HG03139 (cell line): ENCODE data around the gene NRXN2.

Experiments used
- ATAC-seq: cut with Tn5 transposase; IDR thresholded peaks from one replicate; pipeline ENCODE4 v1.9.1; 2021; ENCODE audit not compliant: unreplicated experiment

NRXN2 gene

DNA sequence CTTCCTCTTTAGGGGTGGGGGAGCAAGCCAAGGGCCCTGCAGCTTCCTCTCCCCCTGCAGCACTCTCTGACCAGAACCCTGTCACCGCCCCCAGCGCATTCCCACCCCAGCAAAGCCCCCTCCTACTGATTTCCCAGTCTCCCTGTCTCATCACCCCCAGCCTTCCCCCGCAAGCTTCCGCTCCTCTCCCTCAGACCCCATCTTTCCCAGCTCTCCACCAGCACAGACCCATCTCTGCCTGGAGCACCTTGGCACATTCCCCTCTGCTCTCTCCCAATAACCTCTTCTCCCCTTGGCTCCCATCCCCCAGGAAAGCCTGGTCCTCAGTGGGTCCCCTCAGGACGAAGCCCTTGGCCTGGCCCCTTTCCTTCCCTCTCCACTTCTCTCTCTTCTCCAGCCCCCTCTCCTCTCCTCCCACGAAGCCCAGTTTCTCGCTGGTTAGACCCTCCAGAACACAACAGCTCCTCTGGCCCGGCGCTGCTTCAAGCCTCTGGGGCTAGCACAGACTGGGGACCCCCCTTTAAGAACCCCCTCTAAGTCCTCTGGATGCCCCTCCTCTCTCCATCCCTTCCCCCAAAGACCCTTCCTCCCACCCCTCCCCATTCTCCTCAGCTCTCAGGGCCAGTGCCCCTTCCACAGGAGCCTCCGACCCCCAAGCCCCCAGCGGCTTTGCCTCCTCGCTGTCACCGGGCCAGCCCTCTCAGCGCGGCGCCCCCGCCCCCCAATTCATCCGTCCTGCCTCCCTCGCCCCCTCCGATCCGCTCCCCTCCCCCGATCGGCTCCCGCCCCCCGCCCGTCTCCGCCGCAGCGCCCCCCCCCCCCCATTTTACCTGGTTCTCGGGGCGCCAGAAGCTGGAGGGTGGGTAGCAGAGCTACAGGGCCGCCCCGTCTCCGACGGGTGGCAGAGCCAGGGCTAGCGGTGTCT, 594 bp downstream of the NRXN2 start:
- ATAC-seq, result no peak

DNA sequence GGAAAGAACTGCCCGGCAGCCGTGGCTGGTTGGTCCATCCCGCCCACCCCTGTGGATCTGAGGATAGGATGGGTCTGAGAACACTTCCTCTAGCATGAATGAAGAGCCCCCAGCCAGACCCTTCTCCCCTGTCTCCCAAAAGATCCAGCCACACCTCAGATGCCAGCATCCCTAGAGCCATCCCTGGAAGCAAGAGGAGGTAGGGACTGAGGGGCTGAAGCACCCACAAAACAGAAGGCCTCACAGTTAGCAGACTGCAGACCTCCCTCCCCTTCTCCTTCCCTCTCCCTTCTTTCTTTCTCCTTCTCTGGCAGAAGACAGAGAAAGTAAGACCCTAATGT, 1.7 kb downstream of the NRXN2 start:
- no peak for ATAC-seq

DNA sequence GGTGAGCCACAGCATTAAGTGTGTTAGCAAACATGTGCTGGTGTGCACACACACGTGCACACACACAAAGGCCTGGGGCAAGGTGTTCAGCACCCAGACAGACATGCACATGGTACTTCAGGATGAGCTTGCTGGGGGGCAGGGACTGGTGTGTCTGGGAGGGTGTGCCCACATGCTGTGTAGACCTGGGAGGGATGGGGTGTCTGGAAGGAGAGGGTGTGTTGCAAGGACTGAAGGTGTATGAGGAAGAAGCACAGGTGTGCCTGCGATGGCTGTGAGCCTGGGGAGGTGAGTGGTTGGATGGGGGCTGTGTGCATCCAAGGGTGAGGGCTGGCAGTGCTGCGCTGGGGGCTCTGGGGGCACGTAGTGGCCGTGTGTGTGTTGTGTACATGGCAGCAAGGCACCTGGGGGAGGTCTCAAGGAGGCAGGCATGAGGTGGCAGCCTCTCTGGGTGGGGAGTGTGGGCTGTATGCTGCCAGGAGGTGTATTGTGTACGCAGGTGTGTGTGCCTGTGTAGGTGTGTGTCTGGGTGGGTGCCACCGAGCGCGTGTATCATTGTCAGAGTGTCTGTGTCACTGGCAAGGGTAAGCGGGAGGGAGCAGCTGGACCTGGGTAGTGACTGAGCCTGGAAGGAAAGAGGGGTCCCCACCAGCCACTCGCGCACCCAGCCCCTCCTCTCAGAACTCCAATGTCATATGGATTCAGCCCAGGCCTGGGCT, 2.2 kb downstream of the NRXN2 start:
- ATAC-seq, result no peak

DNA sequence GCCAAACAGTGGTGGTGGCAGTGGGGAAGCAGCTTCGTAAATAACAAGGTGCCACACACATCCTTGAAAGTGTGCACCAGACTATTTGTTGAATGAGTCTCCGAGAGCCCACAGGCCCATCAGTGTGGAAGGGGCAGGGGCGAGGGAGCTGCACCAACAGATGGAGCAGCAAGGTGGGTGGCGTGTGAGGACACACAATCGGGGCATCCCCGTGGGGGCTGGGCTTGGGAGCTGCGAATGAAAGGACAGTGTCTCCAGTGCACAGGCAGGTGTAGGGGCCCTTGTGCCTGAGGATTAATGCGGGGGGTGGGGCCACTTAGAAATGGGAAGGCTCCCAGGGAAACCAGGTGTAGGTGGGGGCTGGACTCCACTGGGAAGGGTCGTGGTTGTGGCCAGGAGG, 2.8 kb downstream of the NRXN2 start:
- ATAC-seq, result no peak

DNA sequence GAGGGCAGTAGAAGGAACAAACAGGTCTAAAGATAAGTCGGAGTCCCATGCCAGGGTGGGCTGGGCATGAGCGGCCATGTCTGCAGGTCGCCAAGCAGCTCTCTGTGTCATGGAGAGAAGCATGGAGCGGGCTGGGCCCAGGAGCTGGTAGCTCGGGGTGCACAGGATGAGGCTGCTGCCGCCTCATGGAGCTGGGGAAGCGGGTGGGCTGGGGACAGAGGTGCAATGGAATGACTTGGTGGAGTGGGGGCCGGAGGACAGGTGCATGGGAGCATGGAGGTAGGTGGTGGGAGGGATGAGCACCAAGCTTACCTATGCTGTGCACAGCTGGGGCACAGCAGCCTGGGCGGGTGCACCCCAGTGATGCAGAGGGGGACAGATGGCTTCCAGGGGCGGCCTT, 3.6 kb downstream of the NRXN2 start:
- no peak for ATAC-seq

DNA sequence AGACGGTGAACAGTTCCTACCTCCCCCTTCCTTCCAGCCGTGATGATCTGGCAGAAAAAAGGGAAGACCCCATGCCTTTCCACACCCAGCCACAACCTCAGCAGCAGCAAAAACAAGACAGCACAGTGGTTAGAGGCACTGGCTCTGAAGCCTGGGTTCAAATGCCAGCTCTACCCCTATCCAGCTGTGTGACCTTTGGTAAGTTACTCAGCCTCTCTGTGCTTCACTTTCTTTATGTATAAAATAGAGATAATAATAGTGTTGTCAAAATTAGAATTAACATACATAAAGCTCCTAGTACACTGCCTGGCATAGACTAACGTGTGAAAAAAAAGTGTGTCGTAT, 4.2 kb downstream of the NRXN2 start:
- no peak for ATAC-seq

DNA sequence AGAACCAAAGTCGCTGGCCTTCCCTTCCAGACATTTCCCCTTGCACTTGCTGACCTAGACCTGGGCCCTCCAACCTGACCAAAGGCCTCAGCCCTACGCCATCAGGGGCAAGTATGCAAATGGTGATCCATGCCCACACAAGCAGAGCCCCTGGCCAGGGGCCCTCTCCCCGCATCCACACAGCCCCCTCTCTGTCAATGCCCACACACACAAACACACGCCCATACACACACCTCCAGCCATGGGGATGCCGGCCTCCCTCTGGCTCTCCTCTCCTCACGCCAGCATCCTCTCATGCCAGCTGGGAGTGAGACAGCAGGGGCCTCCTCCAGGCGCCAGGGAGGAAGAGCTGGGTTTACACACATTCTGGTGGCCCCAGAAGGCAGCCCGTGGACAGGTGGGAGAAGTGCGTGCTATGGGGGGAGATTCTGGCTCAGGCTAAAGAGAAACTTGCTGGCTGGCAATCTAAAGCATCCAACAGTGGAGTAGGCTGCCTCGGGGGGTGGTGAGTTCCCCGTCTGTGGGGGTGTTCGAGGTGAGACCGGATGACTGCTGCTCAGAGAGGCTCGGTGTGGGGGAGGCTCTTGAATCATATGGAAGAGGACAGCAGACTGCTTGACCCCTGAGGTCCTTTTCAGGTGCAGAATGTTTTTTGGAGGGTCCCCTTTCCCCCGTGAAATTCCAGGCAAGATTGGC, 4.8 kb downstream of the NRXN2 start:
- no peak for ATAC-seq

DNA sequence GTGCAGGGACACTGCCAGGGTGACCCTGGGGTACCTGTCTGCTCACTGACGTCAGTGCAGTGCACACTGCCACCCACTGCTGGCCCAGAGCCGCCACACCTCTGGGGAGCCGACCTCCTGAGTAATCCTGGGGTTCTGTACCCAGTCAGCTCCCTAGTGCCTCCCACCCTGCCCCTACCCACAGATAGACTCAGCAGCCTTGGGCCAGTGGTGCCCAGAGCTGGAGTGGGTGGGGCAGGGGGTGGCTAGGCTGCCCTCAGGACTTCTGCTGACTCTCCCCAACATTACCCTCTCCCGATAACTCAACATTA, 5.8 kb downstream of the NRXN2 start:
- no peak for ATAC-seq

DNA sequence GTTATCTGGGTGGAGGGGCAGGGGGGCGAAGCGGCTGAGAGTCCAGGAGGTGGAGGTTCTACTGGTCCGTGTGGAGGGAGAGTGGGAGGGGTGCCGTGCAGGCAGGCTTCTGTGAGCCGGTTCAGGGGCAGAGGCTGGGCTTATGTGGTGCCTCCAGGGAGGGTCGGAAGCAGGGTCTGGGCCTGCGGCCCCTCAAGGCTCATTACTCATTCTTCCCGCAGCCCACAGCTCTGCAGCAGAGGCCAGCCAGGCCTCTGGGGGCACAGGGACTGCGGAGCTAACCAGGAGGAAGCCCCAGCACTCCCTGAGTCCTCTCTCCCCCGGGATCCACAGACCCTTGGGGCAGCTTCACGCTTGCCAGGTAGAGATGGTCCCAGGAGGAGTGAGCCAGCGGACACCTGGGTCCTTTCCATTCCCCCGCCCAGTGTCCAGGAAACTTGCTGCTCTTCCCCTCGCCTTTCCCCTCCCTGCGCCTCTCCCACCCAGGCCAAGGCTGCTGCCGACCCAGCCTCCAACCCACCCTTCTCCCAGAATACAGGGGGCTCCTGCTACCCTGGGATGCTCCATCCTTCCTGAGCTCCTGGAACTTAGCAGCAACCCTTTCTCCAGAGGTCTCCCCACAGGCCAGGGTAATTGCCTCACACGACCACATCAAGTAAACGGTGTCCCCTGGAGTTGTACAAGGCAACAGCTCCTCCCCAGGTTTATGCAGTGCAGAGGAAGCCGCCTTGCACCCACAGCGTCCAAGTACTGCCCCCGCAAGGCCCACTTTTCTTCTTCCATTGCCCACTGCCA, 6.3 kb downstream of the NRXN2 start:
- no peak for ATAC-seq

DNA sequence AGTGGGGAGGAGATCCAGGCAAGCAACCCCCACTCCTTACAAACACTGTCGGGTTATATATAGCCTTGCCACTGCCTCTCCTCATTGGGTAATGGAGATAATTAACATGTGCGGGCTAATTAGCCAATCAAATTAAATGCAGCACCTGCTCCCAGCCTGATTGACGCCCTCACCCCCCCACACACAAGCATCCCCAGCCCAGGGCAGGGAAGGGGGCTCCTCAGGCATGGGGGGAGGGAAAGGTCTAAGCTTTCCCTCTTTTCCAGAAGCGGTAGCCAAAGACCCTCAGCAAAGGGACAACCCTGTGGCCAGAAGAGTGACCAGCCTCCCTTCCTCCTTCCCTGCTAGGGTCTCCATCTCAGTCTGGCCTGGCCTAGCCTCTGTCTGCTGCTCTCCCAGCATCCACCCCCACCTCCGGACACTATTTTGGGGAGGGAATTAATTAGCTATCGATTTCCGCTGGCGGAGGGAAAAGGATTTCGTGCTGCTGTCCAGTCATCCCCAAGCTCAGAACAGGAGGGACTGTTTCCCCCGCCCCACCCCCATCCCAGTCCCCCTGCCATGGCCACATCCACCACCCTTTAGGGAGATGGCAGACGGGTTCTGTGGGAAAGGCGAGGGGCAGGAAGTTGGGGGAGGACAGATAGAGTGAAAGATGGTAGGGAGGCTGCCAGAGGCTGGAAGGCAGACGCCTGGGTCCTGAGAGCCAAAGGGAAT, 7.1 kb downstream of the NRXN2 start:
- no peak for ATAC-seq

DNA sequence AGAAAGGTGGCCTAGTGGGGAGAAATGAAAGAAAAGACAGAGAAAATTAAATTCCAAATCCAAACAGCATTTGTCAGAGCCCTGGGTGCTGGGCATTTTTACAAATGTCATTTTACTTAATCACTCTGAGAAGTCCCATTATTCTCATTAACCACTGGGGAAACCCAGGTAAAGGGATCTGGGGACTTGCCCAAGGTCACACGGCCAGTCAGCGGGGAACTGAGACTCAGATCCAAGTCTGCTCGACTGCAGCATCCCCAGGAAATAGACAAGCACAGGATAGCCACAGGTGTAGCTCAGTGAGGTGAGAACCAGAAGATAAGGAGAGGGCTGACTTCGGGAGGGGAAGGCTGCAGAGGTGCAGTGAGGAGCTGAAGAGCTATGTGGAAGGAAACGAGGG, 7.9 kb downstream of the NRXN2 start:
- ATAC-seq, result no peak

DNA sequence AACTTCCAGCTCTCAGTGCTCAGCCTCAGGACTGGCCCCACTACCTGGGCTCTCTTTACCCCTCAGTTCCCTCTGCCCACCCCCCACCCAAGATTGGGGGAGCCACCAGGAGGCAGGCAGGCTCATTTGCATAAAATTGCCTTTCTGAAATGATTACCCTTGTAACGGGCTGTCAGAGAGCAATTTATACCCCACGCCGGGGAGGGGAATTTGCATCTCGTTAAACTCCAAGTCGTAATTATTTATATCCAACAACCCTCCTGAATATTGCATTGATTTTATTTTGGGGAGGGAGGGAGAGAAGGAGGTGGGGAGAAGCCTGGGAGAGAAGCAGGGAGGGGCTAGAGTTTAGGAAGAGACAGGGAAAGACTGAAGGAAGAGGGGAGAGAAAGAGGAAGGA, 8.3 kb downstream of the NRXN2 start:
- ATAC-seq, result no peak

DNA sequence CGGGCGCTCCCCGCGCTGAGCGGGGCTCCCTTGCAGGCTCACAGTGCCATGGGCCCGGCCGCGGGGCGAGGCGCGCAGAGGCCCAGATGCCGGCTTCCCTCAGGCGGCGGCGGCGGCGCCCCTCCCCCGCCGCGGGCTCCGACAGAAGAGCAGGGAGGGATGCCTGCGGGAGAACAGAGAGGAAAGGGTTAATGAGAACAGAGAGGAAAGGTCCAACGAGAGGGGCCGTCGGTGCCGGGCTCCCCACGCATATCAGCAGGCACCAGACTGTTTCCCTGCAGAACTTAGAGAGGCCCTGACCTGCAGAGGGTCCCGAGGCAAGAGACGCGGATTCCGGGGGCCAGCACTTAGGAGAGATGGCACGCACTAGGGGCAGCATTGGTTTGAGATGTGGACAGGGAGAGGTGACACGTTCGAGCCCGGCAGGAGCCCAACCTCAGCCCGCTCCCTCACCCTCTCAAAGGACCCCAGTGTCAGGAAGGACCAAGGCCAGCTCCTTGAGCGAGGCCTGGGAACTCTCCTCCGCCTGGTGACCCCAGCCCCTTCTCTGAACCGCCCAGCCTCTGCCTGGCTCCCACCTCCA, 9.1 kb downstream of the NRXN2 start:
- no peak for ATAC-seq

DNA sequence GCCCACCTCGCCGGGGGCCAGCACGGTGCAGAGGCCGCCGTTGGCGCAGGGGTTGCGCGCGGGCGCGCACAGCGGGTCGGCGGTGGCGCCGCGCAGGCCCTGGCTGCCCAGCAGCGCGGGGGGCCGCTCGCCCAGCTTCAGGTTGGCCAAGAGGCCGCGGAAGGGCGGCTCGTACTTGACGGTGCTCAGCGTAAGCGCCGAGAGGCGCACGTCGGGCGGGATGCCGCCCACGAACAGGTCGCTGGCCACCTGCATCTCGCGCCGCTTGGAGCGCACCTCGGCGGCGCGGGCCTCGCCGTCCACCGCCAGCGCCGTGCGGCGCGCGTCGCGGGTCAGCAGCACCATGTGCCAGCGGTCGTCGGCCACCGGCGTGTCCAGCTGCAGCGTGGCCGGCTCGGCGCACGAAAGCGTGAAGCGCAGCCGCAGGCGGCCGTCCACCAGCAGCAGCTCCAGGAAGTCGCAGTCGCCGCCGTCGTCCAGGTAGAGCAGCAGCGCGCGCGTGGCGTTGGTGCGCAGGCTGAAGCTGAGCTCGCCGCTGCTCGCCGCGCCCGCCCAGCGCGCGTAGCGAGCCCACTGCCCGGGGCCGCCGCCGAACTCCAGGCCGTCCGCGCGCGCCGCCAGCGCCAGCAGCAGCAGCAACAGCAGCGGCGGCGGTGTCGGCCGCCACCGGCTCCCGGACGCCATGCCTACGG, 9.8 kb downstream of the NRXN2 start:
- no peak for ATAC-seq

DNA sequence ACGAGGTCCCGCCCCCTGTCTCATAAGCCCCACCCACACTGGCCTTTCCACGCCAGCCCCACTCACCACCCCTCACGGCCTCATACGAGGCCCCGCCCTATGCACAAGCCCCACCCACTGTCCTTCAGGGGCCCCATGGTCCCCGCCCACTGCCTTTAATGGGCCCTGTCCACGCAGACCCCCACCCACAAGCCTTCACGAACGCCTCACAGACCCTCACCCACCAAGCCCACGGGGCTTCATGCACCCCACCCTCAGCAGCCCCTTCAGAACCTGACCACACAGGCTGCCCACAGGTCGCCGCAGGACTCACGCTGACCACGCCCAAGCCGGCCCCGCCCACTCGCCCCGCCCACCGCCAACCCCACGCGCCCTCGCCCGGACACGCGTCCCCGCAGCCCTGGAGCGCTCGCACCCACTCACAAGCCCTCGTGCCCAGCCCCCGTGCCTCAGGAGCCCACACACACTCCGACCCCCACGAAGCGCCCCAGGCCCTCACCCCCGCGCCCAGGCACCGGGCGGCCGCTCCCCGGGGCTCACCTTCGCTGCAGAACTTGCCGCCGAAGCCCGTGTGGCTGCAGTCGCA, 10.5 kb downstream of the NRXN2 start:
- ATAC-seq, result no peak

DNA sequence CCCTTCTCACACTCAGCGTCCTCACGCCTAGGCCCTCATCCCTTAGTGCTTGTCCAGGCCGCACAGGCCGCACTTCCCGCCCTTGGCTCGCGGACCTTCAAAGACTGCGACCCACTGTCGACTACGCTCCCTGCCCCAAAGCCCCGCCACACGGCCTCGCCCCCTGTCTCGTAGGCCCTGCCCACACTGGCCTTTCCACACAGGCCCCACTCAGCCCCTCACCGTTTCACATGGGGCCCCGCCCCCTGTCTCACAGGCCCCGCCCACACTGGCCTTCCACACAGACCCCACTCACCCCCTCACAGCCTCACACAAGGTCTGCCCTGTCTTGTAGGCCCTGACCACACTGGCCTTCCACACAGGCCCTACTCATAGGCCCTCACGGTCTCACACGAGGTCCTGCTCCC, 11.0 kb downstream of the NRXN2 start:
- no peak for ATAC-seq

DNA sequence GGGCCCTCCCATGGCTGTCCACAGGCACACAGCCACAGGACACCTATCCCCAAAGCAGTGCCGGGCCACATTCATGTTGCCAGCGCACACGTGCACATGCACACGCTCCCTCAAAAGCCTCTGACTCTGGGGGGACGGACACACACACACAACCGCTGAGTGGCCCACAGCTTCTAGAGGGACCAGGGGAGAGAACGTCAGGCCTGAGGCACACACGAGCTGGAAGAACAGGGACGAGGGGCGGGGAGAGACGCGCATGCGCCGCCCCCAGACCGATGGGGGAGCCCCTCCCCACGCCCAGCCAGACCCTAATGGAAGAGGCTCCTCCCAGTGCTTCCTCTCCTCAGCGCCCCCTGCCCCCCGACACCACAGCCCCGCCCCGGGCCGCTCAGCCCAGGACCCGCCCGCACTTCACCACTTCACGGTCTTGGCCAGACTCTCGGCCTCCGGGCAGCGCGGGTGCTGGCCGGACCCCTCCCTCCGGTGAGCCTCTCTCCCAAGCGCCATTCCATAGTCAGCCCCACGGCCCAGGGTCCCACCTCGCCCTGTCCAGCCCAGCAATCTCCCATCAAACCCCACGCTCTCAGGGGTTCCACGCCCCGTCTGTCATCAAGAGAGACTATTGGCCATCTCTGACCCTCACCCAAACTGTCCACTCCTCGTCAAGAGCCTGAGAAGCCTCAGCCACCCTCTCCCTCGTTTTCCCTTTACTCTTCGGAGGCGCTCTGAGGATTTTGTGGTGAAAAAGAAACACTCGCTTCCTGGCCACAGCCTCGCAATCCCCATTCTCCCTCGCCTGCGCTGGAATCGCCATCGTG, 11.7 kb downstream of the NRXN2 start:
- ATAC-seq, result no peak

DNA sequence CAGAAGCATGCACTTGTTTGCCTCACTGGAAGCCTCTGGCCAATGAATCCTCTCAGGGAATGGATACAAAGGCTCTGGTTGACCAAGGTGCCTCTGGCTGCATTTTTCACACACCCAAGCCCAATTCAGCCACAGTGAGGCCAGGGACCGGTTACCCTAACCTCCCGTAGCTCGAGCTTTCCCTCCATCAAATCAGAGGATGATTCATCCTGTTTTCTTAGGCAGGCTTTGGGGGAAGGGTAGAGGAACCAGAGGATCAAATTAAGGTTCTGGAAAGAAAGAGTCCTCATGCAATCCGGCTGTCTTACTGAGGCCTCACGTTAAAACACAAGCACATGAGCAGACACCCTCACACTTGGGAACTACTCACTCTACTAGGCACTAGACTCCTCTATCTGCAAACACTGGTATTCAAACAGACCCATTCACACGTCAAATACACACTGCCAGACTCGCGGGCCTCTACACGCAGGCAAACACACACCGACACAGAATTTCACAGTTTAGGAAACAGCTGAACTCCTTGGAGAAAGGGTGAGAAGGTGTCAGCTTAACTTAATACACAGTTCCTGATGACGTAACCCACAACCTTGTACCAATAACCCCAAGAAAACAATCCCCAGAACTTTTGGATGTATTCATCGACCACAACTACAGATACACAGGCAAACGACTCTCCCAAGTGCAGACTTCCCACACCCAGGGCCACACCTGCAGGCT, 12.4 kb downstream of the NRXN2 start:
- ATAC-seq, result no peak
